NCI-H1092 treated with DMSO at 0.1 percent for 48 hours (cell line): ENCODE data around the gene KRTAP2-3.
"Not testable (repeated sequence)": the region's sequence is repeated elsewhere in the genome, so short reads cannot be mapped to it uniquely, and the experiment has no call there.

Source experiments
- DNase-seq: peaks from one replicate; lab custom pipeline; 2025; lab: John Stamatoyannopoulos, UW

Gene KRTAP2-3, protein sequence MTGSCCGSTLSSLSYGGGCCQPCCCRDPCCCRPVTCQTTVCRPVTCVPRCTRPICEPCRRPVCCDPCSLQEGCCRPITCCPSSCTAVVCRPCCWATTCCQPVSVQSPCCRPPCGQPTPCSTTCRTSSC

DNA sequence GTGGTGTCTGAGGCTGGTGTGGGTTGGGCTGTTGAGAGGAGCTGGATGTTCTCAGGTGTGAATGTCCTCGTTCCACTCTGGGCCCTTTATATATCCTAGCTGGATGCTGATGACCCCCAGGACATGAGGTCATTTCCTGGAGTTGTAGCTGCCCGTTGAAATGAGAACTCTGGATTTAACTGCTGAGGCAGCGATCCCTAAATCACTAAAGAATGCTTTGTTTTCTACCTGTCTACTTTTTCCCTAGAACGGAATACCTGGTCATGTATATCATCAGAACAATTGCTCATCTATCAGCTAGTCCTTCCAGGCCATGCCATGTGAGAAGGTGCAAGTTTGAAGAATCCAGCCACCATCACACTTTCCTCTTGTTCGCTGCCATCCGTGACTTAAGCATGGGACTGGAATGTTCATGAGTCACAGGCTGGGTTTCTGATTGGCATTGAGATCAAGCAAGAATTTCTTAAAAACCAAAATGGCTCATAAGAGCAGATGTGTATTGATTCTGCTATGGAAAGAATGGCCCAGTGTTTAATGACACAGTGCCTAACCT lies at the start of gene KRTAP2-3:
TSS of gene KRTAP2-3 (minus strand) at position 63 of the 553 bp plus-strand sequence. CDS start 64 bp downstream, outside the sequence.
- DNase-seq, result no peak

DNA sequence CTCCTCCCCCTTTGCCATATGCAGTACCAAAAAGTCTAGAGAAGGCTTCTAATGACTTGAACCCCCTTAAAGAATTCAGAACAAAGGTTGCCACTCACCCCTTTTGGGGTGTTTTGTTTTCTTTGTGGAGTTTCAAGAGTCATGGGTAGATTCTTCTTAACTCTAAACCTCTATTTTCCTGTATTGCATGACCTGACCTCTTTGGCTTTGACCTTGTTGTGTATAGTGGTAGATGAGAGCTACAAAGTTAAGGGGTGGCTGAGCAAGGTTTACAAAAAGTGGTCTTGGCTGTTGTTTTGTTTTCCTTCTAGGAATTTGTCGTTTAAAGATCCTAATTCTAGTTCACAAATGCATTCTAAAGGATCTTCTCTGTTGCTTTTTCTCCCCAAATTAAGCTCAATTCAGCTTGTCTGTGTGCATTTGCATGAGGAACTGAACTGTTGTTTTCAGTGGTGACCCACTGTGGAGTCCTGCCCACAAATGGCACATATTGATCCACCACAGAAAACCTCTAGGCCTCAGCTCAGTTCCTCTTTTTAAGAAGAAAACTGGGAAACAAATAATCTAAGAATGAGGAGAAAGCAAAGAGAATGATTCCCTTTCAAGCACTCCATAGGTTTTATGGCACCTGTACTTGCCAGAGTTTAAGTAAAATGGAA lies 48.9 kb upstream of the KRTAP2-3 start:
- not testable (repeated sequence) for DNase-seq

DNA sequence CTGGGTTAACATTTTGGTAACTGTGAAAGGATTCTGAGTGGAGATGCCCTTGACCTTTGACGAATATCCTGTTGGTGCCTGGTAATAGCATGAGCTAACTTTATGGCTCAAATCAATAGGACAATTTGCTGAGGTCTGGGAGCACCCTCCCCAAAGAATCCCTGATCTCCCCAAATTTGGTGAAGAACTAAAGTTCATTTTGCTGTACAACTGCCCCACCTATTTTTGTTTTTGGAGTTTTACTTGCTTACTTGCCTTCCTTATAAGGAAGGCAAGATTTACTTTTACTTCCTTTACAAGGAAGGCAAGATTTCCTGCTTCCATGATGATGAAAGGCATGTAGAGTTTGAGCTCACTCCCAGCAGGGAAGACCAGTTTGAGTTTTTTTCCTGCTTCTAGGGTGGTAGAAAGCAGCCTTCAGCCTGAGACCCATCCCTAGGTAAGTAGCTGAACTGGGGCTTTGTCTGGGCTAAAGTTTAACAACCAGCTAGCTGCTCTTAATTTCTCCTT lies 48.1 kb upstream of the KRTAP2-3 start:
- DNase-seq, result no peak

DNA sequence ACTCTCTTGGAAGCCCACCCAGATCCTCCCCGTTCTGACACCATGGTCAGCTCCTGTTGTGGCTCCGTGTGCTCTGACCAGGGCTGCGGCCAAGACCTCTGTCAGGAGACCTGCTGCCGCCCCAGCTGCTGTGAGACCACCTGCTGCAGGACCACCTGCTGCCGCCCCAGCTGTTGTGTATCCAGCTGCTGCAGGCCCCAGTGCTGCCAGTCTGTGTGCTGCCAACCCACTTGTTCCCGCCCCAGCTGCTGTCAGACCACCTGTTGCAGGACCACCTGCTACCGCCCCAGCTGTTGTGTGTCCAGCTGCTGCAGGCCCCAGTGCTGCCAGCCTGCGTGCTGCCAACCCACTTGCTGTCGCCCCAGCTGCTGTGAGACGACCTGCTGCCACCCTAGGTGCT lies 45.4 kb upstream of the KRTAP2-3 start, which contains the start of gene KRTAP4-9:
TSS of gene KRTAP4-9 (plus strand) at position 43 of the 400 bp plus-strand sequence. CDS start at position 43, 0 bp downstream.
- DNase-seq, result not testable (repeated sequence)

DNA sequence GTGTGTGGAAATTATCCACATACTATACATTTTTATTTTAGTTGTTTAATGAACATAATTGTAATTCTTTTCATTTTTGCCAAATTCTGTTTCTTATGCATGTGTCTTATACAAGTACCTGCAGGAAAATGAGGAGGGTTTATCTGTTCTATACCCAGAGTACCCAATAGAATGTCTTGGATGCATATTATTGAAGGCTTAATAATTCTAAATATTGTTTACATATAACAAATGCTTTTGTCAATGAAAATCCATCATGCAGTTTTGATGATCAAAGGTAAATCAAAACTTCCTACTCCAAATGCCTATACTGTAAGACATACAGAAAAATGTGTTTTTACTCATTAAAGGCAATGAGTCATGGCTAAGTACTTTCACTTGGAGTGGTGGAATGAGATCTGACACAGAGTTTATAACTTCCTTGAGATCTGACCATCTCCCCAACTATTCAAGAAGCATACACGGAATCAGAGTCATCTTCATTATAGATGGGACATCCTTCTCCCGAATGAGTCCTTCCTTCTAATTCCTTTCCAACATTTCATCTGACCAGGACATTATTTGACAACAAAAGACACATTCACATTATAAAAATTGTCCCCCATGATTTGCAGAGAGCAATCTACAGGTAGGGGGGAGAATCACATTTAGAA lies 44.6 kb upstream of the KRTAP2-3 start:
- DNase-seq, result not testable (repeated sequence)

DNA sequence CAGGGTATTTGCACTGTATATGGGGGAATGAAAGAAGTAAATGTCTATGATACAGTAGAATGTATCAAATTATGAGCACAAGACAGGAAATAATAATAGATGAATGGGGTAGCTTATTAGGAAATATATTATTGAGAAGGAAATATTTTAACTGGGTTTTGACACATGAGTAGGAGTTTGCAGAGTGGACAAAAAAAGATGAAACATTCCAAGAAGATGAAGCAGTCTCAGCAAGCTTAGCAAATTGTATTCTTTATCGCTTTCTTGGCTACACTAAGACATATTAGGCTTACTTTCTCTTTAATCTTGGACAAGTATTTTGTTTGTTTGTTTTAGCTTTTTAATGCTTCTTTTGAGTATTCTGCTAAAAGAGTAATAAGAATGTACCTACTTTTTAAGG lies 44.0 kb upstream of the KRTAP2-3 start:
- no peak for DNase-seq

DNA sequence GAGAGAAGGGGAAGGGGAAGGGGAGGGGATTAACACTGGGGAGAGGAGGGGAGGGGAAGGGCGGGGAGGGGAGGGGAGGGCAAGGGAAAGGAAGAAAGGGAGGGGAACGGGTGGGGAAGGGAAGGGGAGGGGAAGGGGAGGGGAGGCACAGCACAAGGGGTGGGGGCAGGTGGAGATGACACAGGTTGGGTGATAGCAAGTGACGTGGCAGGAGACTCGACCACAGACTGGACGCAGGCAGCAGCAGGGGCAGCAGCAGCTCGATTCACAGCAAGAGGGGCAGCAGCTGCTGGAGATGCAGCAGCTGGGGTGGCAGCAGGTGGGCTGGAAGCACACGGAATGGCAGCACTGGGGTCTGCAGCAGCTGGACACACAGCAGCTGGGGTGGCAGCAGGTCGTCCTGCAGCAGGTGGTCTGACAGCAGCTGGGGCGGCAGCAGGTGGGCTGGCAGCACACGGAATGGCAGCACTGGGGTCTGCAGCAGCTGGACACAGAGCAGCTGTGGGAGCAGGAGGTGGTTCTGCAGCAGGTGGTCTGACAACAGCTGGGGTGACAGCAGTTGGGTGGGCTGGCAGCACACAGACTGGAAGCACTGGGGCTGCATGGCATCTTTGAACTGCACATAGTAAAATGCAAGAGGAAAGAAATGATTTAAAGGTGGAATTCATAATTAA lies 41.8 kb upstream of the KRTAP2-3 start, which contains the start of gene KRTAP4-16:
TSS of gene KRTAP4-16 (minus strand) at position 624 of the 674 bp plus-strand sequence. CDS start at position 624, 0 bp downstream.
- DNase-seq, result no peak

DNA sequence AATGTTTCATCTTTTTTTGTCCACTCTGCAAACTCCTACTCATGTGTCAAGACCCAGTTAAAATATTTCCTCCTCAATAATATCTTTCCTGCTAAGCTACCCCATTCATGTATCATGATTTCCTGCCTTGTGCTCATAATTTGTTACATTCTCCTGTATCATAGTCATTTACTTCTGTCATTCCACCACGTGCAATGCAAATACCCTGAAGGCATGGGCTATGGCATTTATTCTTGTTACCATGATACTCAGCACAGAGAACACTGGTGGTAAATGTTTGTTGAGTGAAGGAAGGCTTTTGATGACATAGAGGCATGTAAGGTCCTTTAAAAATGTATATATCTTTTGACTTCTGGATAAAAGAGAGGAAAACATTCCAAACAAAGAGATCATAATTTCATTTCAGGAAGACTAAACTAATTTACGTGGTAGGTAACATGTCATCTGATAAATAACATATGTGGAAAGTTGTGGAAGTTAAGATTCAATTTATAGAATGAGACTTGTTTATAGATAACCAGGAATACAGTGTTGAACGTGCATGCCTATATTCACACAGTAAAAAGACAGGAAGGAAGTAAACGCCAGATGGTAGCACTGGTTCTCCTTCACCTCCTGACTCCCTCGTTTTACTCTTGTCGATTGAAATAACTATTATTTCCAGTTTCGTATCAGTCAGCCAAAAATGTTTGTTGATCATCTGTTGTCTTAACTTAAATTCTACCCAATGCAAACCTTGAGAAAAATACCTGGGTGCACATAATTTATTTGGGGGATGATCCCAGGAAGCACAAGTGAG lies 40.0 kb upstream of the KRTAP2-3 start:
- not testable (repeated sequence) for DNase-seq

DNA sequence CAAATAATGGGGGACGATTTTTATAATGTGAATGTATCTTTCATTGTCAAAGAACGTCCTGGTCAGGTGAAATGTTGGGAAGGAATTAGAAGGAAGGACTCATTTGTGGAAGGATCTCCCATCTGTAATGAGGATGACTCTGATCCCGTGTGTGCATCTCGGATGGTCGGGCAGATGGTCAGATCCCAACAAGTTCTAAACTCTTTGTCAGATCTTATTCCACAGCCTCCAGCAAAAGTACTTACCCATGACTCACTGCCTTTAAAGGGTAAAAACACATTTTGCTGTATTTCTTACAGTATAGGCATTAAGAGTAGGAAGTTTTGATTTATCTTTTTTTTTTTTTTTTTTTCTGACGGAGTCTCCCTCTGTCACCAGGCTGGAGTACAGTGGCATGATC lies 38.6 kb upstream of the KRTAP2-3 start:
- DNase-seq, result no peak

DNA sequence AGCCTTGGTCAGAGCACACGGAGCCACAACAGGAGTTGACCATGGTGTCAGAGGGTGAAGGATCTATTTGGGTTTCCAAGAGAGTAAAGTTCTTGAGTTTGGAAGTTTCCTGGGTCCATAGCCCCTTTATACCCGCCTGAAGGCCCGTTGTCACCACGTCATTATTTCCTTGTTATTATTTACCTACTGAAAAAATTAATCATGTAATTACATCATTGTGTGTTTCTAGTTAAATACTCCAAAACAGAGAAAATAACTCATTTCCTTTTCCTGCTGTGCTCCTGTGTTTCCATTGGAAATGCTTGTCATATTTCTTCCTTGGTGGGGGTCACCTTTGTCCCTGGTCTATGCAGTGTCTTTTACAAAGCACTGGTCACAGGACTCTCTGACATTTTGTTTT lies 38.1 kb upstream of the KRTAP2-3 start, which contains the start of gene KRTAP4-8:
TSS of gene KRTAP4-8 (minus strand) at position 101 of the 400 bp plus-strand sequence. CDS start at position 43, 58 bp downstream.
- no peak for DNase-seq

DNA sequence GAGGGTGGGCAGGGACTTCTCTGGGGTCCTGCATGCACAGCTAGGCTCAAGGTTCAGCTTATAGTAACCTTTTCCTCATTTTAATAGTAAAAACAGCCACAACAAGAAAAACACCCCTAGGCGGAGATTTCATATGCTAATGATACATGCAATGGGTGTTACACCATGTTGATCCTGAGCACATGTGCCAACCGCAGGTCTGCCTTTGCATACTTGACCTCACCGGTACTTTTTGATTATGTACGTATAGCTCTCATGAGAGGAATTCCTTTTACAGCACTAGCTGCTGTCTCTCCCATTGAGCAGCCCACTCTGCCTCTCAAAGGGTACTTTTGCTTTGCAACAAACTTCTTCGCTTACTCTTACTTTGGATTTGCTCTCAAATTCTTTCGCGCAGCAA lies 36.1 kb upstream of the KRTAP2-3 start:
- no peak for DNase-seq

DNA sequence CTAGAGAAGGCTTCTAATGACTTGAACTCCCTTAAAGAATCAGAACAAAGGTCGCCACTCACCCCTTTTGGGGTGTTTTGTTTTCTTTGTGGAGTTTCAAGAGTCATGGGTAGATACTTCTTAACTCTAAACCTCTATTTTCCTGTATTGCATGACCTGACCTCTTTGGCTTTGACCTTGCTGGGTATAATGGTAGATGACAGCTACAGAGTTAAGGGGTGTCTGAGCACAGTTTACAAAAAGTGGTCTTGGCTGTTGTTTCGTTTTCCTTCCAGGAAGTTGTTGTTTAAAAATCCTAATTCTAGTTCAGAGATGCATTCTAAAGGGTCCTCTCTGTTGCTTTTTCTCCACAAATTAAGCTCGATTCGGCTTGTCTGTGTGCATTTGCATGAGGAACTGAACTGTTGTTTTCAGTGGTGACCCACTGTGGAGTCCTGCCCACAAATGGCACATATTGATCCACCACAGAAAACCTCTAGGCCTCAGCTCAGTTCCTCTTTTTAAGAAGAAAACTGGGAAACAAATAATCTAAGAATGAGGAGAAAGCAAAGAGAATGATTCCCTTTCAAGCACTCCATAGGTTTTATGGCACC lies 28.9 kb upstream of the KRTAP2-3 start:
- not testable (repeated sequence) for DNase-seq

DNA sequence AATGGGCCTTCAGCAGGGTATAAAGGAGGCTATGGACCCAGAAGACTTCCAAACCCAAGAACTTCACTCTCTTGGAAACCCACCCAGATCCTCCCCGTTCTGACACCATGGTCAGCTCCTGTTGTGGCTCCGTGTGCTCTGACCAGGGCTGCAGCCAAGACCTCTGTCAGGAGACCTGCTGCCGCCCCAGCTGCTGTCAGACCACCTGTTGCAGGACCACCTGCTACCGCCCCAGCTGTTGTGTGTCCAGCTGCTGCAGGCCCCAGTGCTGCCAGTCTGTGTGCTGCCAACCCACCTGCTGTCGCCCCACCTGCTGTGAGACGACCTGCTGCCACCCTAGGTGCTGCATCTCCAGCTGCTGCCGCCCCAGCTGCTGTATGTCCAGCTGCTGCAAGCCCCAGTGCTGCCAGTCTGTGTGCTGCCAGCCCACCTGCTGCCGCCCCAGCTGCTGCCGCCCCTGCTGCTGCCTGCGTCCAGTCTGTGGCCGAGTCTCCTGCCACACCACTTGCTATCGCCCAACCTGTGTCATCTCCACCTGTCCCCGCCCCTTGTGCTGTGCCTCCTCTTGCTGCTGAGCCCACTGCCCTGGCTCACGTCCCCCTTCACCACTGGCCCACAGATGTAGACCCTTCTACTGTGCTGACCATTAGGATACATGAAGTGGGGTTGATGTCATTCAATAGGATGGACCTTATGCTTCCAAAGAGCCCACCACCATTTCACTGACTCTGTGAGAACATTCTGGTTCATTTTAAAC lies 24.4 kb upstream of the KRTAP2-3 start, which contains the start of gene KRTAP4-7:
TSS of gene KRTAP4-7 (plus strand) at position 51 of the 757 bp plus-strand sequence. CDS start at position 108, 57 bp downstream.
- DNase-seq, result not testable (repeated sequence)

DNA sequence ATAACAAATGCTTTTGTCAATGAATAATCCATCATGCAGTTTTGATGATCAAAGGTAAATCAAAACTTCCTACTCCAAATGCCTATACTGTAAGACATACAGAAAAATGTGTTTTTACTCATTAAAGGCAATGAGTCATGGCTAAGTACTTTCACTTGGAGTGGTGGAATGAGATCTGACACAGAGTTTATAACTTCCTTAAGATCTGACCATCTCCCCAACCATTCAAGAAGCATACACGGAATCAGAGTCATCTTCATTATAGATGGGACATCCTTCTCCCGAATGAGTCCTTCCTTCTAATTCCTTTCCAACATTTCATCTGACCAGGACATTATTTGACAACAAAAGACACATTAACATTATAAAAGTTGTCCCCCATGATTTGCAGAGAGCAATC lies 23.5 kb upstream of the KRTAP2-3 start:
- not testable (repeated sequence) for DNase-seq

DNA sequence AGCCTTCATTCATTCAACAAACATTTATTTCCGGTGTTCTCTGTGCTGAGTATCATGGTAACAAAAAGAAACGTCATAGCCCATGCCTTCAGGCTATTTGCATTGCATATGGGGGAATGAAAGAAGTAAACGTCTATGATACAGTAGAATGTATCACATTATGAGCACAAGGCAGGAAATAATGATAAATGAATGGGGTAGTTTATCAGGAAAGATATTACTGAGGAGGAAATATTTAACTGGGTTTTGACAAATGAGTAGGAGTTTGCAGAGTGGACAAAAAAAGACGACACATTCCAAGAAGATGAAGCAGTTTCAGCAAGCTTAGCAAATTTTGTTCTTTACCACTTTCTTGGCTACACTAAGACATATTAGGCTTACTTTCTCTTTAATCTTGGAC lies 22.7 kb upstream of the KRTAP2-3 start:
- no peak for DNase-seq

DNA sequence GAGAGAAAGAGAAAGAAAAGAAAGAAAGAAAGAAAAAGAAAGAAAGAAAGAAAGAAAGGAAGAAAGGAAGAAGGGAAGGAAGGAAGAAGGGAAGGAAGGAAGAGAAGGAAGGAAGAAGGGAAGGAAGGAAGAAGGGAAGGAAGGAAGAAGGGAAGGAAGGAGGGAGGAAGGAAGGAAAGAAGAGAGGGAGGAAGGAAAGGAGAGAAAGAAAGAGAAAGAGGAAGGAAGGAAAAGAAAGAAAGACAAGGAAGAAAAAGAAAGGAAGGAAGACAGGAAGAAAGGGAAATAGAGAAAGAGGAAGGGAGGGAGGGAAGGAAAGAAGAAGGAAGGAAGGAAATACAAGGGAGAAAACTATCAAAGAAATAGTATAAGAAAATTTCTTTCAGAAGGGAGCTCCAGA lies 16.9 kb upstream of the KRTAP2-3 start:
- no peak for DNase-seq

DNA sequence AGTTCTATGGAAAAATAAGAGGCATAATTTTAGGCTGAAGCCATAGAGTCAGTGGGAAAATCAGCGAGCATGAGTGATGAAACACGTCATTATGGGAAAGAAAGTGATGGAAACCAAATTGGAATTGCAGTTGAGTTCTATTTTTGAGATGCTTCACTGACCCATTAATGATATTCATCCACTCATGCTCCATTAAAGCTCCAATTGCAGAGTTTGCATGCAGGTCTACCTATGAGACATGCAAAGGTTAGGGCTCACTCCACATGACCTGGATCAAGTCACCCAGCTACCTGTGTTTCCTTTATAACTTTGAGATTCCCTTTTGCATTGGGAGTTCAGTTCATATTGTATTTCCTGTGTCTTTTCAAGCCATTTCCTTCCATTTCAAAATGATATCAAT lies 13.8 kb upstream of the KRTAP2-3 start:
- DNase-seq, result no peak

DNA sequence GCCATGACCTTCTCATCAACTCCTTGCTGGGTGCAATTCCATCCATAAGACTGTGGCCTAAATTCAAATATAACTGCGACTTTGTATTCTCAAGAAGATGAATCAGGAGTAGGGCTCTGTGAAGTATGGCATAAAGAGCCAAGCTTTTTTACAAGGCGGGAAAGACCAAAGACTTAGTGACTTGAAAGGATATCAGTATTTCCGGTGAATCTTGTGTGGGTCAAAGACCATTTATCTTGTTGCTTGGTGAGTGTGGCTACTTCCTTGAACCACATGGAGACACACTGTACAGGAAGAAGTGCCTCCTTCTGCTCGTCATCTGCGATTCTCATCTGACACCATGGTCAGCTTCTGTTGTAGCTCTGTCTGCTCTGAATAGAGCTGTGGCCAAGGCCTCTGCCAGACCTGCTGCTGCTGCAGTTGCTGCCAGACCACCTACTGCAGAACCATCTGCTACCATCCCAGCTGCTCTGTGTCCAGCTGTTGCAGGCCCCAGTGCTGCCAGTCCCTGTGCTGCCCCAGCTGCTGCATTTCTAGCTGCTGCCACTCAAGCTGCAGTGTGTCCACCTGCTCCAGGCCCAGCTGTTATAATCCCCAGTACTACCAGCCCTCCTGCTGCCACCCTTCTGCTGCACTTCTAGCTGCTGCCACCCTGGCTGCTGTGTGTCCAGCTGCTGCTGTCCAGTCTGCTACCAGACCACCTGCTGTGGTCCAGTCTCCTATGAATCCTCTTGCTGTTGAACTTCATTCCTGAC lies 11.9 kb upstream of the KRTAP2-3 start:
- no peak for DNase-seq

DNA sequence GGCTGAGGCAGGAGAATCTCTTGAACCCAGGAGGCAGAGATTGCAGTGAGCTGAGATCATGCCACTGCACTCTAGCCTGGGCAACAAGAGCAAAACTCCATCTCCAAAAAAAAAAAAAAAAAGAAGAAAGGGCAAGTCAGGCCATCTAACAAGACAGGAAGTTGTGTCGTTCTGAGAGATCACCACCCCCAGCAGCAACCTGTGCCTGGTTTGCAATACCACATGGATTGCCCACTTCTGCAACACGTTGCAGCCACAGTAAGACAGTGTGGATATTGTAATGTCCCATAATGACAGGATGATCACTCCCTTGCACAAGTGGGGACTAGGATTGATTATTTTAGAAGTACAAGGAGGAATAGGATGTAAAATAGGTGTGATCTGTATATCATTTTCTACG lies 9.1 kb upstream of the KRTAP2-3 start:
- no peak for DNase-seq
